NCI-H146 treated with DMSO at 0.1 percent for 48 hours (cell line): ENCODE data around the gene PIANP.
A peak's percentile ranks its signal among the peaks of the same experiment; 100 is the strongest.

ENCODE experiments used
- DNase-seq: peaks from one replicate; lab custom pipeline; 2025; ENCODE audit not compliant: unreplicated experiment; lab: John Stamatoyannopoulos, UW

PIANP gene

DNA sequence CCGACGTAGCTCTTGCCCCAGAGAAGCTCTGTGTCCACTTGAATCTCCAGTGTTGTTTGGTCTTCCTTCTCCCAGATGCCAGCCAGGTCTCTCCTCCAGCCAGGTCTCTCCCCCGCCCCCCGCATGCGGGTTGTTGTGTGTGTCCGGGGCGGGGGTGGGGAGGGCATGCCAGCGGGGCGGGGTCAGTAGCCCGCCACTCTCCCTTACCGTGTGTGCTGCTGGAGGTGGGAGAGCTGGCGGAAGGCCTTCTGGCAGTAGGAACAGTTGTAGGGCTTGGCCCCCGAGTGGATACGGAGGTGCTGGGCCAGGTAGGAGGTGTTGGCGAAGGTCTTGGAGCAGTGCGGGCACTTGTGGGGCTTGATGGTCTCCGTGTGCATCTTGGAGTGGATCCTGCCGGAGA is 28.5 kb downstream of the PIANP start:
- DNase-seq, result no peak

DNA sequence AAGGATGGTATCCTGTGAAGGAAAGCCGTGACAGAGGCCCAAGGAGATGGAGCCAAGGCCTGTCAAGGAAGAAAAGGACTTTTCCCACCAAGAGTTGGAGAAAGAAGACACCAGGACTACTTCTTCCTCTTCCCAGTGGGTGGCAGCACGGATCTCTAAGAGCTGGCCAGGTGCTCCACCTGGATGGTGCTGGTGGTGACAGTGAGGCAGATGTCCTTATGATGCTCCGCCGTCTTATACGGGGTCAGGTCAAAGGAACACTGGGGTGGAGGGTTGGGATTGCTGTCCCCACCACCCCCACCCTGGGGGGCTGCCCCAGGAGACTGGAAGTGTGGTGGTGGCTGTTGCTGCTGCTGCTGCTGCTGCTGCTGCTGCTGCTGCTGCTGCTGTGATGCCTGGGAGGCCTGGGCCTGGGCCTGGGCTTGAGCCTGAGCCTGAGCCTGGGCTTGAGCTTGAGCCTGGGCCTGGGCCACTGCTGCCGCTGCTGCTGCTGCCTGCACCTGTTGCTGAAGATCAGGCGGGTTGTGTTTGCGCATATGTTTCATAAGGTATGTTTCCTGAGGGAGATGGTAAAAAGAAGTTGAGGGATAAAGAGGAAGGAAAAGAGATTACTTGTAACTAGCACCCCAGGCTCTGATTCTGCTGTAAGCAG is 32.9 kb downstream of the PIANP start:
- no peak for DNase-seq

GRCh38 chr12:6666211-6666610 is 34.4 kb downstream of the PIANP start:
- no peak for DNase-seq

GRCh38 chr12:6664902-6665301 is 35.7 kb downstream of the PIANP start:
- DNase-seq, result no peak

DNA sequence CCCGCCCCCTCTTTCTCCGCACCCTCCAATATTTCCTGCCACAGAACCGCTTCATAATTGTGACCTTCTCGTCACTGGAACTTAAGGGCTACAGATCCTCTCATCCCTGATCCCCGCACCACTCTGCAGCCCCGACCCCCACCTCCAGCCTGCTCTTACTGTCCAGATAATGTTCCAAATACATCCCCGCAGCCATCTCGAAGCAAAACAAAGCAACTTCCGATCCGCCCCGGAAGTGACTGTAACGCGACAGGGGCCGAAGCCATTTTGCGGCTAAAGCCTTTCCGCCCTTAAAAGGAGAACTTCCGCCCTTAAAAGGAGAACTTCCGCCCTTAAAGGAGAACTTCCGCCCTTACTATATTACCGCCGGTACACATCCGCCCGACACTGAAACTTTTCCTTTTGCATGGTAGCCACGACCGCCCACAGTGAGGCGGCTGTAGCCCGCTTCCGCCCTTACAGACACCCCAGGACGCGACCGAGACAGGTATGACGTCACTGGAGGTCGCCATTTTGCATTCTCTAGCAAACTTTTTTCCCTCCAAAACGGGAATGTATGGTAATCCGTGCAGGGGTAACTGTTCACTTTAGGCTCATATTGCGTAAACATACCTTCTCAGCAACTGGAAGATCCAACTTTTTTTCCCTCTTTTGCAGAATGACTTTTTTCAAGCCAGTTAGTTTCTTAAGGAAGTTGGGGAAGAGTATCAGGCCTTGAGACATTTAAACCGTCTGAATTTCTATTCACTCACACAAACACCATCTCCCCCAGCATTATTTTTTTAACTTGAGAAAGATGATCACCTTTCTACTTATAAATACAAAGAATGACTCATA is 37.5 kb downstream of the PIANP start, which contains the start of gene ING4:
ING4 (minus strand) TSS at position 214 of the 837 bp plus-strand sequence; CDS start at position 196, 18 bp downstream.
- peak; percentile 100 for DNase-seq

DNA sequence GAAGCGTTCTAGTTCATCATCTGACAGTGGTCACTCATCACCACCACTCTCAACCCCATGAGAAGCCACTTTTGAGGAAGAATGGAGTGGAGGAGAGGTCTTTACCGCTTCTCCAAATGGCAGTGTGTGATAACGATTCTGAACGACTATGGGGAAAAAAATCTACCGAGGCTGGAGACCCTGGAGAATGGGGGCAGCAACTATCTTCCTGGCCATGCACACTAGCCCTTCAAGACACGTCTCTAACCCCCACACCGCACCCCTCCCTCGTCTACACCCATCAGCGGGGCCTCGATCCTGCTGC is 38.1 kb downstream of the PIANP start:
- DNase-seq, result no peak

GRCh38 chr12:6653987-6654386 is 46.6 kb downstream of the PIANP start:
- DNase-seq, result no peak

- DNase-seq, result no peak
Measured at GRCh38 chr12:6653342-6653741, 47.3 kb downstream of the PIANP start.

- DNase-seq, result no peak
Measured at GRCh38 chr12:6652391-6652790, 48.2 kb downstream of the PIANP start.

GRCh38 chr12:6650832-6651231 is 49.8 kb downstream of the PIANP start:
- DNase-seq, result no peak

DNA sequence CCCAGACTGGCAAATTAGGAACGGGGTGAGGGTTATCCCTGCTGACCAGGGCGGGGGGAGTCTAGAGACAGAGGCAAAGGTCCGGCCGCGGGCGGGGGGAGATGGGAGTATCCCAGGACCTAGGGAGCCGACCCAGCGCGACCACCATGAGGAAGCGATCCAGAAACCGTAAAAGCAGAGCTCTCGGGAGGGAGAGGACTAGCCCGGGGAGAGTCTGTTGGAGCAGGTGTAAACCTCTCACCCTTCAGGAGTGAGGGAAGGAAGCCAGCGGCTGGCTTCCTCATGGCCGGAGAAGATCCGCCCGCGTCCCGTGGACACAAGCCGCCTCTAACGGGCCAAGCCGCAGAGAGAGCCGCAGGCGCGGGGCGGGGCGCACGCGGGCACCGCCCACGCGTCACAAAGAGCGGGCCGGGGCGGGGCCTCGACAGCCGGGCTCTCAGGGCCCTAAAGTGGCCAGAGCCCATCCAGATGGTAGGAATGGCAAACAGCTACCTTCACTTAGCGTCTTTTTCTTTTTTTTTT is 53.5 kb downstream of the PIANP start, which contains the start of gene ACRBP:
ACRBP (minus strand) TSS at position 350 of the 522 bp plus-strand sequence; CDS start at position 284, 66 bp downstream.
- peak; percentile 79 for DNase-seq

GRCh38 chr12:6646276-6647082 is 54.1 kb downstream of the PIANP start:
- peak; percentile 74 for DNase-seq

DNA sequence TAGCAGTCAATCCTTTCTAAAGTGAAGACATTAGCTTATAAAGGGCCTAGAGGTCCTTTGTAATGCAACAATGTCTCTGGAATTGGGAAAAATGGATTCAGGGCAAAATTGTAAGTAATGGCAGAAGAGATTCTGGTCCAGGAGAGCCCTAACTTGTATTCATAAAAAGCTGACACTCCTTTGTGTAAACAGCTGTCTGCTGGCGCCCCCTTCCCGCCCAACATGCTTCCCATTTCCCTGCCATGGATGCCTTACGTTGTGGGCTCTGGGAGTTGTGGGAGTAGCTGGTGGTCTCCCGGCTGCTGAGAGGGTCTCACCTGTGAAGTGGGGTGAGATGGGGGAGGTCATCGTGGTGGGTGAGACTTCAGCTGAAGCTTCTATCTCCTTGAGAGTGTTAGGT is 55.7 kb downstream of the PIANP start:
- peak; percentile 54 for DNase-seq

GRCh38 chr12:6644257-6644596 is 56.4 kb downstream of the PIANP start:
- no peak for DNase-seq
